Measurements from ENCODE around the gene ECM2. TPM values are rescaled to one million over a fixed set of nuclear protein-coding genes. Genes with fewer than 3 reads are reported as not detected.

The ECM2 gene
- total RNA-seq, 2 experiments from 2014 or later = not detected

GRCh38 chr9:92518199-92518598, 17.6 kb downstream of the ECM2 start:
- H3K4me3 Mint-ChIP-seq = no peak overlapping the region

GRCh38 chr9:92517046-92517445, 18.7 kb downstream of the ECM2 start:
- no peaks in the 10 kb centered on the region for H3K9me3 Mint-ChIP-seq (ENCODE audit: low read depth)
- H3K4me3 Mint-ChIP-seq = no peak overlapping the region
- CTCF ChIA-PET = no interaction called here
- no peaks in the 10 kb centered on the region for H3K36me3 Mint-ChIP-seq
- H3K27ac Mint-ChIP-seq = no peak overlapping the region
- no peak for DNase-seq
- no peak for ATAC-seq
- H3K4me1 Mint-ChIP-seq = no peaks in the 10 kb centered on the region
- H3K27me3 Mint-ChIP-seq = no peaks in the 10 kb centered on the region

More at GRCh38 chr9:92518199-92518598, 17.6 kb downstream of the ECM2 start:
- DNase-seq = no peak
- CTCF ChIA-PET = no interaction called here
- Mint-ChIP-seq H3K9me3 (ENCODE audit: low read depth) (no peaks in the 10 kb centered on the region), H3K27ac (no peak overlapping the region), H3K27me3 (no peaks in the 10 kb centered on the region), H3K4me1 (no peaks in the 10 kb centered on the region), H3K36me3 (no peaks in the 10 kb centered on the region)
- ATAC-seq = no peak

- H3K27me3 Mint-ChIP-seq = no peaks in the 10 kb centered on the region
- CTCF ChIA-PET = no interaction called here
- ATAC-seq (no peak), DNase-seq (no peak)
- H3K4me1 Mint-ChIP-seq = no peaks in the 10 kb centered on the region
- no peaks in the 10 kb centered on the region for H3K9me3 Mint-ChIP-seq (ENCODE audit: low read depth)
- H3K36me3 Mint-ChIP-seq = no peaks in the 10 kb centered on the region
- no peak overlapping the region for H3K4me3 Mint-ChIP-seq
- no peak overlapping the region for H3K27ac Mint-ChIP-seq
Observed at GRCh38 chr9:92516521-92516920, 19.3 kb downstream of the ECM2 start.

GRCh38 chr9:92514635-92515034, 21.2 kb downstream of the ECM2 start:
- Mint-ChIP-seq H3K27ac (no peak overlapping the region), H3K36me3 (no peaks in the 10 kb centered on the region), H3K4me1 (no peaks in the 10 kb centered on the region), H3K27me3 (no peaks in the 10 kb centered on the region), H3K4me3 (no peak overlapping the region), H3K9me3 (ENCODE audit: low read depth) (no peaks in the 10 kb centered on the region)
- DNase-seq (no peak), ATAC-seq (no peak)
- CTCF ChIA-PET = no interaction called here

GRCh38 chr9:92513349-92513748, 22.4 kb downstream of the ECM2 start:
- Mint-ChIP-seq H3K4me1 (no peaks in the 10 kb centered on the region), H3K9me3 (ENCODE audit: low read depth) (no peaks in the 10 kb centered on the region), H3K27me3 (no peaks in the 10 kb centered on the region), H3K27ac (no peak overlapping the region), H3K36me3 (no peaks in the 10 kb centered on the region), H3K4me3 (no peak overlapping the region)
- CTCF ChIA-PET = no interaction called here
- no peak for DNase-seq
- ATAC-seq = no peak

- Mint-ChIP-seq H3K4me1 (peaks cover 1% of the 10 kb centered on the region), H3K27ac (no peak overlapping the region), H3K9me3 (ENCODE audit: low read depth) (no peaks in the 10 kb centered on the region), H3K36me3 (no peaks in the 10 kb centered on the region), H3K27me3 (no peaks in the 10 kb centered on the region), H3K4me3 (no peak overlapping the region)
- CTCF ChIA-PET = no interaction called here
- ATAC-seq = no peak
- no peak for DNase-seq
Observed at GRCh38 chr9:92512622-92513021, 23.2 kb downstream of the ECM2 start.

- Mint-ChIP-seq H3K9me3 (ENCODE audit: low read depth) (no peaks in the 10 kb centered on the region), H3K4me3 (no peak overlapping the region), H3K27me3 (no peaks in the 10 kb centered on the region), H3K36me3 (no peaks in the 10 kb centered on the region), H3K27ac (no peak overlapping the region), H3K4me1 (peaks cover 5% of the 10 kb centered on the region)
- DNase-seq = no peak
- CTCF ChIA-PET = no interaction called here
- no peak for ATAC-seq
Observed at GRCh38 chr9:92510747-92511146, 25.0 kb downstream of the ECM2 start.

DNA sequence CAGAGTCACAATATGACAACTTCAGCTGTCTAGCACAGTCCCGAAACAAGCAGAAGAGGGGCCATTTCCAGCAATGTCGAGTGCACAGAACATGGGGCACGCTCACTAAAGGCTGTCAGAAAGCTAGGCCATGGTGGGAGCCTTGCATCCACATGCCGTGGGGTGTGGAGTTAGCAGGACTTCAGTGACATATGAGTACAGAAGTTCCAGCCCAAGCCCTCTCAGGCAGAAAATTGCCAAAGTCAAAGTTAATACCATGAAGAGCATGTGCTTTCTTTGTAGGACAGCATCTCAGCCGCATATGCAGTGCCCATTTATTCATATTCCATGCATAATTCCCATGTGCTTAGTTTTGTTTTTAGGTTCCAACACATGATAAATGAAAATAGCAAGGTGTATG, 26.7 kb downstream of the ECM2 start:
- H3K9me3 Mint-ChIP-seq (ENCODE audit: low read depth) = no peaks in the 10 kb centered on the region
- no peaks in the 10 kb centered on the region for H3K36me3 Mint-ChIP-seq
- ATAC-seq (no peak), DNase-seq (no peak)
- peaks cover 5% of the 10 kb centered on the region for H3K4me1 Mint-ChIP-seq
- CTCF ChIA-PET = no interaction called here
- no peak overlapping the region for H3K4me3 Mint-ChIP-seq
- no peak overlapping the region for H3K27ac Mint-ChIP-seq
- no peaks in the 10 kb centered on the region for H3K27me3 Mint-ChIP-seq

GRCh38 chr9:92508018-92508820, 27.6 kb downstream of the ECM2 start:
- ATAC-seq = no peak
- no peak for DNase-seq
- no peaks in the 10 kb centered on the region for H3K36me3 Mint-ChIP-seq

DNA sequence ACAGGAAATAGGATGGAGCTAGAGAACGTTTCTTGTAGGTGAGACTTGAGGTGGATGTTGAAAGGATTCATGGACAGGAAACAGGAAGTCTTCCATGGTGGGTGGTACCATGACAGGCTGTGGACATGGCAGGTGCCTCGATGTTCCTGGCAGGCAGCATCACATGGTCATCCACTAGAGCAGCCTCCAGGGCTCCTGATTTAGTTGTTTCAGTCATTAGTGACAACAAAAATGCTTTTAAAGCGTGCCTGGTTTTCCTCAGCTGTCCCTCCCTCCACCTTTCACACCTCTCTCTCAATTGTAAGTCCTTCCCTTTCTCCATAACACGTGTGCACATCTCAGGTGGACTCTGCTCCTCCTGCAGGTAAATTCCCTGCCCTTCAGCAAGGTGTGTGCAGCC, 28.3 kb downstream of the ECM2 start:
- no peak overlapping the region for H3K4me3 Mint-ChIP-seq
- H3K36me3 Mint-ChIP-seq = no peaks in the 10 kb centered on the region
- CTCF ChIA-PET = no interaction called here
- H3K27me3 Mint-ChIP-seq = no peaks in the 10 kb centered on the region
- H3K9me3 Mint-ChIP-seq (ENCODE audit: low read depth) = no peaks in the 10 kb centered on the region
- ATAC-seq (no peak), DNase-seq (no peak)
- peaks cover 5% of the 10 kb centered on the region for H3K4me1 Mint-ChIP-seq
- H3K27ac Mint-ChIP-seq = peak overlapping the region; percentile 35

More at GRCh38 chr9:92508018-92508820, 27.6 kb downstream of the ECM2 start:
- H3K27ac Mint-ChIP-seq = no peak overlapping the region
- no peaks in the 10 kb centered on the region for H3K27me3 Mint-ChIP-seq
- CTCF ChIA-PET = no interaction called here
- no peaks in the 10 kb centered on the region for H3K9me3 Mint-ChIP-seq (ENCODE audit: low read depth)
- H3K4me1 Mint-ChIP-seq = peaks cover 5% of the 10 kb centered on the region
- H3K4me3 Mint-ChIP-seq = no peak overlapping the region

- Mint-ChIP-seq H3K27ac (peak overlapping the region; percentile 35), H3K27me3 (no peaks in the 10 kb centered on the region), H3K4me3 (no peak overlapping the region), H3K36me3 (no peaks in the 10 kb centered on the region), H3K4me1 (peaks cover 5% of the 10 kb centered on the region), H3K9me3 (ENCODE audit: low read depth) (no peaks in the 10 kb centered on the region)
- ATAC-seq (no peak), DNase-seq (no peak)
- CTCF ChIA-PET = no interaction called here
Observed at GRCh38 chr9:92507005-92507404, 28.8 kb downstream of the ECM2 start.

GRCh38 chr9:92506184-92506857, 29.5 kb downstream of the ECM2 start:
- no peaks in the 10 kb centered on the region for H3K9me3 Mint-ChIP-seq (ENCODE audit: low read depth)
- CTCF ChIA-PET = no interaction called here
- H3K27me3 Mint-ChIP-seq = no peaks in the 10 kb centered on the region
- H3K4me1 Mint-ChIP-seq = peaks cover 5% of the 10 kb centered on the region
- DNase-seq (no peak), ATAC-seq (no peak)
- H3K36me3 Mint-ChIP-seq = no peaks in the 10 kb centered on the region
- no peak overlapping the region for H3K27ac Mint-ChIP-seq
- H3K4me3 Mint-ChIP-seq = no peak overlapping the region

GRCh38 chr9:92504881-92505280, 30.9 kb downstream of the ECM2 start:
- ATAC-seq = no peak
- H3K27me3 Mint-ChIP-seq = no peaks in the 10 kb centered on the region
- DNase-seq = no peak
- H3K27ac Mint-ChIP-seq = no peak overlapping the region
- H3K36me3 Mint-ChIP-seq = no peaks in the 10 kb centered on the region
- no peak overlapping the region for H3K4me3 Mint-ChIP-seq
- H3K9me3 Mint-ChIP-seq (ENCODE audit: low read depth) = no peaks in the 10 kb centered on the region
- CTCF ChIA-PET = interaction anchor here (1.5 kb wide), 1 partner anchor 1061 kb away, joined by 3 read pairs; no protein-coding TSS in a partner anchor
- H3K4me1 Mint-ChIP-seq = peaks cover 5% of the 10 kb centered on the region

GRCh38 chr9:92503156-92503555, 32.6 kb downstream of the ECM2 start:
- DNase-seq = no peak
- Mint-ChIP-seq H3K4me3 (no peak overlapping the region), H3K27me3 (no peaks in the 10 kb centered on the region), H3K4me1 (peaks cover 5% of the 10 kb centered on the region), H3K9me3 (ENCODE audit: low read depth) (no peaks in the 10 kb centered on the region), H3K27ac (no peak overlapping the region), H3K36me3 (no peaks in the 10 kb centered on the region)
- CTCF ChIA-PET = no interaction called here
- ATAC-seq = no peak
